ENCODE measurements around the gene POLRMT.

DNA sequence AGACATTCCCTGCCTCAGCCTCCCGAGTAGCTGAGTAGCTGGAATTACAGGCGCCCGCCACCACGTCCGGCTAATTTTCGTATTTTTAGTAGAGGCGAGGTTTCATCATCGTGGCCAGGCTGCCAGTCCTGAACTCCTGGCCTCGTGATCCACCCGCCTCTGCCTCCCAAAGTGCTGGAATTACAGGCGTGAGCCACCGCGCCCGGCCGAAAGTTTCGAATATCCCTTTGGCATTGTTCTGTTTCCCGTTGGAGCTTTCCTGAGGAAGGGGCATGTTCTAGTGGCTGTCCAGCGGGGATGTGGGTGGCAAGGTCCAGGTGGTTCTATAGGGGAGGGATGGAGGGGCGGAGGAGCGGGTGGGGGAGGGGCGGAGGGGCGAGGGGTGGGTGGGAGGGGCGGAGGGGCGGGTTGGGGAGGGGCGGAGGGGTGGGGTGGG, 63.1 kb downstream of the POLRMT start:
- TF ChIP-seq ZNF384 (IDR thresholded peaks at IDR 0.05) (no peak), FOXM1 (IDR thresholded peaks at IDR 0.05; ENCODE audit: borderline replicate concordance) (no peak), CTBP1 (IDR thresholded peaks at IDR 0.05; ENCODE audit: borderline replicate concordance) (no peak), FOXK2 (IDR thresholded peaks at IDR 0.05) (no peak), SP1 (IDR thresholded peaks at IDR 0.05) (no peak), BHLHE40 (IDR thresholded peaks at IDR 0.05; ENCODE audit: borderline replicate concordance) (no peak), ELF4 (IDR thresholded peaks at IDR 0.05) (no peak), FOXA1 (IDR thresholded peaks at IDR 0.05) (no peak), HDGF (IDR thresholded peaks at IDR 0.05; ENCODE audit: borderline replicate concordance) (no peak), SUZ12 (IDR thresholded peaks at IDR 0.05) (no peak)
- TF ChIP-seq, protein P1, sequence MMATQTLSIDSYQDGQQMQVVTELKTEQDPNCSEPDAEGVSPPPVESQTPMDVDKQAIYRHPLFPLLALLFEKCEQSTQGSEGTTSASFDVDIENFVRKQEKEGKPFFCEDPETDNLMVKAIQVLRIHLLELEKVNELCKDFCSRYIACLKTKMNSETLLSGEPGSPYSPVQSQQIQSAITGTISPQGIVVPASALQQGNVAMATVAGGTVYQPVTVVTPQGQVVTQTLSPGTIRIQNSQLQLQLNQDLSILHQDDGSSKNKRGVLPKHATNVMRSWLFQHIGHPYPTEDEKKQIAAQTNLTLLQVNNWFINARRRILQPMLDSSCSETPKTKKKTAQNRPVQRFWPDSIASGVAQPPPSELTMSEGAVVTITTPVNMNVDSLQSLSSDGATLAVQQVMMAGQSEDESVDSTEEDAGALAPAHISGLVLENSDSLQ (IDR thresholded peaks at IDR 0.05), result no peak

Data from HEK293T (cell line).